K562 (cell line): ENCODE measurements around the gene EIF3K. TPM values are rescaled to one million over a fixed set of nuclear protein-coding genes. Genes with fewer than 3 reads are reported as not detected.
"Not testable (repeated sequence)": the region's sequence is repeated elsewhere in the genome, so short reads cannot be mapped to it uniquely, and the experiment has no call there.

ENCODE experiments used
- ATAC-seq: fragments of 200-7000 bp; cut with Tn5 transposase; 3 replicates; pipeline ENCODE4 v1.9.1; 2020; ENCODE audit warnings: moderate library complexity
- BruUV-seq: library from RNA; stranded (reverse); fragments of 400-500 nt; replicated peaks from 2 replicates; lab custom pipeline; 2021; lab: Mats Ljungman, UMichigan
- CTCF ChIA-PET: fragments of 300-600 bp; formaldehyde crosslinking; extraction: SDS; loops from one replicate; lab custom pipeline; 2021; ENCODE audit warnings: low intra/inter-chr PET ratio; lab: Yijun Ruan, JAX
- POLR2A ChIA-PET: fragments of 300-600, 350-650 bp; sonication (Branson Sonifier 250); formaldehyde crosslinking; extraction: SDS; loops from one replicate; lab custom pipeline; 2021; ENCODE audit warnings: antibody characterized with exemption, inconsistent platforms; lab: Yijun Ruan, JAX
- DNase-seq, 4 experiments: peaks; one replicate each; pipeline versions ENCODE4 v3.0.0 to v3.0.0-alpha.2; 2011 to 2018; ENCODE audit warnings: low spot score in 3 of 4, mixed read lengths in 3 of 4; ENCODE audit errors: extremely low read depth in 1 of 4
- FAIRE-seq: peaks from 2 replicates; lab custom pipeline; 2011; peaks lifted over from hg19 to GRCh38; lab: Jason Lieb, UNC
- H2AFZ ChIP-seq: 2 replicates; pipeline ENCODE4 v1.6.0; 2011; ENCODE audit warnings: low read depth, low read length, control low read depth, inconsistent platforms
- H3K27ac ChIP-seq: fragments of 200-600 bp; 3 replicates; pipeline ENCODE4 v1.8.0; 2011; ENCODE audit warnings: low read depth, mild to moderate bottlenecking, control low read depth, inconsistent platforms, low read length, moderate library complexity, mixed read lengths; ENCODE audit errors: extremely low read depth
- H3K27me3 ChIP-seq, 2 experiments: fragments of 300-600 bp in 1 of 2; 2 replicates in 1 of 2; 3 replicates in 1 of 2; pipeline versions ENCODE4 v1.6.0 to v1.8.0; 2011; ENCODE audit warnings: inconsistent platforms in 2 of 2, low read length in 2 of 2, mild to moderate bottlenecking in 1 of 2, mixed read lengths in 1 of 2, moderate library complexity in 1 of 2; ENCODE audit not compliant: control insufficient read depth in 2 of 2, insufficient read depth in 2 of 2
- H3K36me3 ChIP-seq: fragments of 300-600 bp; 3 replicates; pipeline ENCODE4 v1.8.0; 2011; ENCODE audit warnings: mild to moderate bottlenecking, low read length, inconsistent platforms; ENCODE audit not compliant: control insufficient read depth, insufficient read depth
- H3K4me1 ChIP-seq, 2 experiments: fragments of 200-600 bp in 1 of 2; replicated peaks in 1 of 2; 2 replicates in 1 of 2; 3 replicates in 1 of 2; pipeline versions ENCODE4 v1.5.1 to v1.8.0; 2011; ENCODE audit warnings: inconsistent platforms in 2 of 2, low read length in 2 of 2, mild to moderate bottlenecking in 1 of 2, mixed read lengths in 1 of 2, moderate library complexity in 1 of 2; ENCODE audit not compliant: control insufficient read depth in 2 of 2, insufficient read depth in 2 of 2
- H3K4me2 ChIP-seq: 2 replicates; pipeline ENCODE4 v1.6.1; 2011; ENCODE audit warnings: low read length, control low read depth, inconsistent platforms, mixed read lengths; ENCODE audit not compliant: insufficient read depth
- H3K4me3 ChIP-seq: fragments of 200-600 bp; sonication (generic), shearing (Covaris generic); 2 replicates; pipeline ENCODE4 v1.5.1; 2016; ENCODE audit warnings: control low read depth, inconsistent platforms
- H3K79me2 ChIP-seq: fragments of 200-600 bp; 3 replicates; pipeline ENCODE4 v1.8.0; 2011; ENCODE audit warnings: low read length, inconsistent platforms; ENCODE audit not compliant: control insufficient read depth, insufficient read depth
- H3K9ac ChIP-seq, 2 experiments: 2 replicates each; pipeline versions ENCODE4 v1.6.0 to v1.6.1; 2011; ENCODE audit warnings: low read depth in 2 of 2, low read length in 2 of 2, control low read depth in 1 of 2, inconsistent platforms in 1 of 2, mild to moderate bottlenecking in 1 of 2, mixed read lengths in 1 of 2; ENCODE audit not compliant: insufficient read depth in 1 of 2
- H3K9me1 ChIP-seq: one replicate; pipeline ENCODE4 v1.6.0; 2011; ENCODE audit warnings: inconsistent platforms, mild to moderate bottlenecking, low read length, moderate library complexity; ENCODE audit not compliant: control insufficient read depth, insufficient read depth
- H3K9me3 ChIP-seq: replicated peaks from 2 replicates; pipeline ENCODE4 v1.5.1; 2011; ENCODE audit warnings: low read depth, low read length, inconsistent platforms; ENCODE audit not compliant: control insufficient read depth, insufficient read depth
- H4K20me1 ChIP-seq: replicated peaks from 2 replicates; pipeline ENCODE4 v1.6.1; 2011; ENCODE audit warnings: low read length, inconsistent platforms, mixed read lengths; ENCODE audit not compliant: control insufficient read depth, insufficient read depth
- CBFA2T2 ChIP-seq: fragments of 450-650 bp; conservative IDR thresholded peaks from 2 replicates; pipeline ENCODE4 v1.6.1; 2017; ENCODE audit warnings: mild to moderate bottlenecking
- CBFA2T3 ChIP-seq: fragments of 450-650 bp; IDR thresholded peaks from 2 replicates; pipeline ENCODE4 v1.6.1; 2017
- KDM1A ChIP-seq, 2 experiments: fragments of 450-650 bp; IDR thresholded peaks; 2 replicates each; pipeline ENCODE4 v1.6.1; 2016; ENCODE audit warnings: mild to moderate bottlenecking in 2 of 2
- RBM25 ChIP-seq: fragments of 200-400 bp; formaldehyde crosslinking; IDR thresholded peaks from 2 replicates; pipeline ENCODE4 v1.6.1; 2018; ENCODE audit warnings: low read length, low read depth, moderate library complexity; ENCODE audit not compliant: severe bottlenecking
- SUPT5H ChIP-seq: fragments of 450-650 bp; IDR thresholded peaks from 2 replicates; pipeline ENCODE4 v1.6.1; 2016
- ZNF121 ChIP-seq: sonication (generic); formaldehyde crosslinking; conservative IDR thresholded peaks from 2 replicates; pipeline ENCODE4 v1.8.0; 2022; ENCODE audit warnings: missing genetic modification reagents
- ZNF263 ChIP-seq: sonication (generic); formaldehyde crosslinking; IDR thresholded peaks from 2 replicates; pipeline ENCODE4 v1.8.0; 2022; ENCODE audit warnings: mild to moderate bottlenecking, missing genetic modification reagents, borderline replicate concordance
- ZNF592 ChIP-seq: fragments of 450-650 bp; IDR thresholded peaks from 2 replicates; pipeline ENCODE4 v1.6.1; 2017; ENCODE audit warnings: antibody characterized with exemption, mild to moderate bottlenecking
- WGBS: fragments of 100-300 bp; shearing (Covaris generic); methylation state at CpG from one replicate; pipeline ENCODE4 v1.1.6; 2016; ENCODE audit warnings: low coverage, mixed read lengths; ENCODE audit not compliant: insufficient coverage; ENCODE audit errors: missing lambda C conversion rate; 5-methylcytosine and 5-hydroxymethylcytosine counted together
- in situ Hi-C: fragments of 300-500 bp; cut with MboI; formaldehyde crosslinking; loops from 4 replicates; pipeline ENCODE4 v1.15.0; 2018; ENCODE audit warnings: inconsistent platforms, mixed read lengths
- intact Hi-C: fragments of 100-400 bp; cut with micrococcal nuclease; formaldehyde crosslinking; loops from 2 replicates; pipeline ENCODE4 v1.14.2; 2022
- polyA plus RNA-seq, 8 experiments: library from polyadenylated mRNA; depleted of rRNA in 4 of 8; stranded (reverse) in 5 of 8; unstranded in 3 of 8; fragments of >200 nt; fragmentation: Nextera tagmentation in 2 of 8; fragmentation: Illumina TruSeq in 1 of 8; extraction: Ambion mirVana in 2 of 8; extraction: Trizol in 1 of 8; gene quantifications; 2 replicates each; pipeline versions ENCODE4 v1.2.1 to v1.2.3, GENCODE V29; 2011 to 2014; ENCODE audit warnings: inconsistent platforms in 1 of 8, missing spikeins in 1 of 8
- total RNA-seq, 7 experiments: library from RNA; depleted of rRNA in 6 of 7; stranded (reverse); fragments of >200 nt in 6 of 7; fragmentation: Illumina TruSeq in 2 of 7; extraction: Trizol in 2 of 7; gene quantifications; 2 replicates each; pipeline versions ENCODE4 v1.2.1 to v1.2.3, GENCODE V29; 2011 to 2021; ENCODE audit warnings: low replicate concordance in 1 of 7
- TF ChIP-seq, protein P1 (sequence below), 2 experiments: fragments of 450-650 bp; conservative IDR thresholded peaks; 2 replicates each; pipeline ENCODE4 v1.6.1; 2017; ENCODE audit warnings: mild to moderate bottlenecking in 2 of 2, moderate library complexity in 2 of 2
- TF ChIP-seq, protein P2 (sequence below): sonication (generic); formaldehyde crosslinking; IDR thresholded peaks from 2 replicates; pipeline ENCODE4 v1.9.0; 2022; ENCODE audit warnings: mild to moderate bottlenecking, missing genetic modification reagents

EIF3K gene
- total and polyA plus RNA-seq, 9 of the 15 experiments (the other 6 are each of a cell fraction or from before 2014, with no cell fraction given), result 387 to 1,827 (median 733) TPM

GRCh38 chr19:38631811-38632475, 13.0 kb downstream of the EIF3K start:
- H3K9me3 ChIP-seq, H3K4me3 ChIP-seq, H3K27me3 ChIP-seq, H2AFZ ChIP-seq, H3K79me2 ChIP-seq, H4K20me1 ChIP-seq, H3K9me1 ChIP-seq, H3K4me2 ChIP-seq, H3K27ac ChIP-seq, BruUV-seq, DNase-seq, CTCF ChIA-PET, H3K9ac ChIP-seq, ATAC-seq, FAIRE-seq: not testable (repeated sequence)
- intact Hi-C loops (loop anchor here (10.0 kb wide), 1 partner anchor 117 kb away; no protein-coding TSS in a partner anchor), in situ Hi-C loops (loop anchor here (5.0 kb wide), 1 partner anchor 230 kb away; the partner anchor contains the start of gene FAM98C)
- POLR2A ChIA-PET, result interaction anchor here (0.6 kb wide), 1 partner anchor 227 kb away, joined by 3 read pairs; no protein-coding TSS in a partner anchor
- WGBS, result 58% methylated on average over 7 of the region's 7 CpGs
- TF ChIP-seq, protein P1, sequence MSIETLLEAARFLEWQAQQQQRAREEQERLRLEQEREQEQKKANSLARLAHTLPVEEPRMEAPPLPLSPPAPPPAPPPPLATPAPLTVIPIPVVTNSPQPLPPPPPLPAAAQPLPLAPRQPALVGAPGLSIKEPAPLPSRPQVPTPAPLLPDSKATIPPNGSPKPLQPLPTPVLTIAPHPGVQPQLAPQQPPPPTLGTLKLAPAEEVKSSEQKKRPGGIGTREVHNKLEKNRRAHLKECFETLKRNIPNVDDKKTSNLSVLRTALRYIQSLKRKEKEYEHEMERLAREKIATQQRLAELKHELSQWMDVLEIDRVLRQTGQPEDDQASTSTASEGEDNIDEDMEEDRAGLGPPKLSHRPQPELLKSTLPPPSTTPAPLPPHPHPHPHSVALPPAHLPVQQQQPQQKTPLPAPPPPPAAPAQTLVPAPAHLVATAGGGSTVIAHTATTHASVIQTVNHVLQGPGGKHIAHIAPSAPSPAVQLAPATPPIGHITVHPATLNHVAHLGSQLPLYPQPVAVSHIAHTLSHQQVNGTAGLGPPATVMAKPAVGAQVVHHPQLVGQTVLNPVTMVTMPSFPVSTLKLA (conservative IDR thresholded peaks at IDR 0.05), result peak in 1 of 2 experiments; percentile 64; a peak in 1 of 4 replicates
- TF ChIP-seq, protein P2, sequence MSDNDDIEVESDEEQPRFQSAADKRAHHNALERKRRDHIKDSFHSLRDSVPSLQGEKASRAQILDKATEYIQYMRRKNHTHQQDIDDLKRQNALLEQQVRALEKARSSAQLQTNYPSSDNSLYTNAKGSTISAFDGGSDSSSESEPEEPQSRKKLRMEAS, result peak; percentile 82
- TF ChIP-seq KDM1A (IDR thresholded peaks at IDR 0.05) (peak in 1 of 2 experiments; percentile 49; a peak in 1 of 4 replicates), ZNF121 (peak; percentile 81), SUPT5H (peak; percentile 26; the same call in 1 of the 2 replicates), RBM25 (peak; percentile 6), CBFA2T2 (peak; percentile 31; the same call in 1 of the 2 replicates), ZNF263 (CRISPR knock-in tag) (0 out of 2 replicates have a peak, but pooled peaks have one; percentile 26), ZNF592 (peak; percentile 52; the same call in 1 of the 2 replicates), CBFA2T3 (peak; percentile 60)
- H3K4me1 ChIP-seq, result peaks cover 8 to 23% of the 10 kb centered on the region in 2 experiments; a peak in 4 of 5 replicates
- H3K36me3 ChIP-seq, result peaks cover 85% of the 10 kb centered on the region
